ENCODE measurements around the gene TMPRSS4. TPM values are rescaled to one million over a fixed set of nuclear protein-coding genes. Genes with fewer than 3 reads are reported as not detected.

TMPRSS4 gene
- total RNA-seq, 1 donor from 2014 or later = 7.9 TPM

DNA sequence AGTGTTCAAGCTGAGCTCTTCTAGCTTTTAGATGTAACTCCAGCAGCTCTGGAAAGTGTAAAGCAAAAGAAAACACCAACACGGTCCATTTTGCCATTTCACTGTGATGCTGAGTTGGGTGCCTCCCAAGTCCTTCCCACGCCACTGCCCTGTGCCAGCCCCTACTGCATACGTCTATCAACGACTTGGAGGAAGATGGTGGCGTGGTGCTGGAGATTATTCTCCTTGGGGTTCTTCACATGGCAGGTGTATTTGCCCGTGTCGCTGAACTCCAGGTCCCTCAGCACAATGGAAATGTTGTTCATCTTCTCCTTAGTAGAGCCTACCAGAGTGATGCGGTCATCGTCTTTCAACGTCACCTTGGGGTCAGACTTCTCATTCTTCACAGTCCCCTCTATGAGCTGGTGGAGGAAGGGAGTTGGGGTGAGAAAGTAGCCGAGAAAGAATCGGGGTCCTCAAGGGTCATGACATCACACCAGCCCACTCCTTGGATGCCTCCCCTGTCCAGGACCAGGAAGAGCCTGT is 66.8 kb downstream of the TMPRSS4 start:
- Histone ChIP-seq H3K4me1 (no peaks in the 10 kb centered on the region), H3K9me3 (no peaks in the 10 kb centered on the region), H3K27ac (no peak overlapping the region), H3K36me3 (no peaks in the 10 kb centered on the region), H3K27me3 (ENCODE audit: low read depth) (peaks cover 30% of the 10 kb centered on the region), H3K4me3 (no peak overlapping the region)
- intact Hi-C loops (cut with DNase I) = no loop called here
- TF ChIP-seq, protein P1, sequence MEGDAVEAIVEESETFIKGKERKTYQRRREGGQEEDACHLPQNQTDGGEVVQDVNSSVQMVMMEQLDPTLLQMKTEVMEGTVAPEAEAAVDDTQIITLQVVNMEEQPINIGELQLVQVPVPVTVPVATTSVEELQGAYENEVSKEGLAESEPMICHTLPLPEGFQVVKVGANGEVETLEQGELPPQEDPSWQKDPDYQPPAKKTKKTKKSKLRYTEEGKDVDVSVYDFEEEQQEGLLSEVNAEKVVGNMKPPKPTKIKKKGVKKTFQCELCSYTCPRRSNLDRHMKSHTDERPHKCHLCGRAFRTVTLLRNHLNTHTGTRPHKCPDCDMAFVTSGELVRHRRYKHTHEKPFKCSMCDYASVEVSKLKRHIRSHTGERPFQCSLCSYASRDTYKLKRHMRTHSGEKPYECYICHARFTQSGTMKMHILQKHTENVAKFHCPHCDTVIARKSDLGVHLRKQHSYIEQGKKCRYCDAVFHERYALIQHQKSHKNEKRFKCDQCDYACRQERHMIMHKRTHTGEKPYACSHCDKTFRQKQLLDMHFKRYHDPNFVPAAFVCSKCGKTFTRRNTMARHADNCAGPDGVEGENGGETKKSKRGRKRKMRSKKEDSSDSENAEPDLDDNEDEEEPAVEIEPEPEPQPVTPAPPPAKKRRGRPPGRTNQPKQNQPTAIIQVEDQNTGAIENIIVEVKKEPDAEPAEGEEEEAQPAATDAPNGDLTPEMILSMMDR (IDR thresholded peaks at IDR 0.05) = no peak
- ATAC-seq (no peak), DNase-seq (no peak)

GRCh38 chr11:118144301-118145268 is 67.7 kb downstream of the TMPRSS4 start:
- TF ChIP-seq, protein P1 (IDR thresholded peaks at IDR 0.05) = no peak
- no peak for DNase-seq
- Histone ChIP-seq H3K4me1 (no peaks in the 10 kb centered on the region), H3K27ac (peak overlapping the region; percentile 56), H3K4me3 (no peak overlapping the region), H3K27me3 (ENCODE audit: low read depth) (peaks cover 30% of the 10 kb centered on the region), H3K36me3 (no peaks in the 10 kb centered on the region), H3K9me3 (no peaks in the 10 kb centered on the region)
- intact Hi-C loops (cut with DNase I) = no loop called here
- no peak for ATAC-seq

DNA sequence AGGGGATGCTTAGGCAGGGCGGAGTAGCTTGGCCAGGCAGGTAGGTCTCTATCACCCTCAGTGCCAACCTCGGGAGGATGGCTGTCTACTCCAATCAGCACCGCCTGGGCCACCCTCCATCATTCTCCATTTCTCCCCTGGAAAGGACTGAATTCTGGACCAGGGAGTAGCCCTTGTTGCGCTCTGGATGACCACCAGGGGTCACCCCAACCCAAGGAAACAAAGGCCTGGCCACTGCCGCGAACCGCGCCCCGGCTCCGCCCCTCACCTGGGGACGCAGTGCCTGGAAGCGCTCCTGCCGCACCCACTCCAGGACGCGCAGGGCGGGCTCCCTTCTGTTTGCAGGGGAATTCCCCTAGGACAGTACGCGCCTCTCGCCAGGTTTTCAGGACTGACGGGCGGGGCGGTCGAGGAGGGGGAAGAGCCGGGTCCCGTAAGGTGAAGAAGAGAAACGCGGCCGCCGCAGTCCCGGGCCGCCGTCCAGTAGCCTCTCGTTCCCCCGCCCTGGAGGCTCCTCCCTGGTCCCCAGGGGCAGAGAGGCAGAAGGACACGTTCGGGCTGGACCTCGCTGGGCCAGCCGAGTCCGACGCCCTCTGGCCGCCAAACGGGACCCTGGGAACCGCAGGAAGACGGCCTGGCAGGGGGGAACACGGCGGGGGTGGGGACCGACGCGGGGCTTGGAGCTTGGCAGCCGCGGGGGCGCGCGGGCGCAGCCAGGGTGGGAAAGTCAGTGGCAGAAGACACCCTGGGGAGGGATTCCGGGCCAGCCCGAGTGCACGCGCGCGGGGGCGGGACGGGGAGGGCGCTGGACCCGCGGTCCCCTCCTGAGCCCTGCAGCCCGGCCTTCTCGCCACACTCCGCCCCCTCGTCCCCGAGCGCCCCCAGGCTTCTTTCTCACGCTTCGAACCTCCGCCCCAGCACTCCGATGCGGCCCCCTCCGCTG is 68.7 kb downstream of the TMPRSS4 start:
- Histone ChIP-seq H3K4me1 (no peaks in the 10 kb centered on the region), H3K4me3 (peak overlapping the region; percentile 72), H3K27ac (peak overlapping the region; percentile 56), H3K36me3 (no peaks in the 10 kb centered on the region), H3K9me3 (no peaks in the 10 kb centered on the region), H3K27me3 (ENCODE audit: low read depth) (peaks cover 30% of the 10 kb centered on the region)
- peak; percentile 97 to 98 for ATAC-seq
- intact Hi-C loops (cut with DNase I) = no loop called here
- peak; percentile 92 for DNase-seq
- TF ChIP-seq, protein P1 (IDR thresholded peaks at IDR 0.05) = peak; percentile 91

GRCh38 chr11:118146554-118146953 is 69.7 kb downstream of the TMPRSS4 start:
- Histone ChIP-seq H3K9me3 (no peaks in the 10 kb centered on the region), H3K27ac (no peak overlapping the region), H3K4me3 (no peak overlapping the region), H3K27me3 (ENCODE audit: low read depth) (peaks cover 25% of the 10 kb centered on the region), H3K36me3 (no peaks in the 10 kb centered on the region), H3K4me1 (peaks cover under 1% of the 10 kb centered on the region)
- DNase-seq (no peak), ATAC-seq (no peak)
- TF ChIP-seq, protein P1 (IDR thresholded peaks at IDR 0.05) = no peak
- intact Hi-C loops (cut with DNase I) = no loop called here

GRCh38 chr11:118147502-118147901 is 70.6 kb downstream of the TMPRSS4 start:
- peaks cover 28% of the 10 kb centered on the region for H3K27me3 ChIP-seq (ENCODE audit: low read depth)

More at GRCh38 chr11:118147502-118147901, 70.6 kb downstream of the TMPRSS4 start:
- Histone ChIP-seq H3K36me3 (no peaks in the 10 kb centered on the region), H3K4me1 (peaks cover 10% of the 10 kb centered on the region), H3K4me3 (no peak overlapping the region), H3K9me3 (no peaks in the 10 kb centered on the region), H3K27ac (no peak overlapping the region)
- TF ChIP-seq, protein P1 (IDR thresholded peaks at IDR 0.05) = no peak
- DNase-seq (no peak), ATAC-seq (no peak)
- intact Hi-C loops (cut with DNase I) = no loop called here
